HG03196 (cell line): ENCODE measurements around the gene TRPM1.

Experiments
- ATAC-seq: cut with Tn5 transposase; IDR thresholded peaks from one replicate; pipeline ENCODE4 v1.9.1; 2021; ENCODE audit not compliant: unreplicated experiment

Gene TRPM1

GRCh38 chr15:30984118-30984517 is 117.4 kb downstream of the TRPM1 start:
- no peak for ATAC-seq

DNA sequence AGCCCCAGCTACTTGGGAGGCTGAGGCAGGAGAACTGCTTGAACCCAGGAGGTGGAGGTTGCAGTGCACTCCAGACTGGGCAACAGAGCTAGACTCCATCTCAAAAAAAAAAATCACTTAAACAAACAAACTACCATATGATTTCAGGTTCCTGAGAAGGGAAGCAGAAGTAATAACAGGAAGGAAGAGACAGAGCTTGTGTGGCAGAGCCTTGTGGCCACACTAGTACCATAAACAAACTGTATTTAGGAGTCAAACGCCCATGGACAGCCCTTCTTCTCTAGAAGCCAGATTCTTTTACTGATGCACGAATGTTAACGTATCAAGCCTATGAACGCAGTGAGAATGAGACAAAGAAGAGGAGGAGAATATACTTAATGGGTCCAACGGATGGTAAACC is 122.1 kb downstream of the TRPM1 start:
- ATAC-seq = no peak

- ATAC-seq = no peak
These were observed 123.2 kb downstream of the TRPM1 start for GRCh38 chr15:30978328-30978727.

- ATAC-seq = no peak
These were observed 127.4 kb downstream of the TRPM1 start for GRCh38 chr15:30974112-30974511.

- no peak for ATAC-seq
These were observed 128.1 kb downstream of the TRPM1 start for GRCh38 chr15:30973379-30973778.

GRCh38 chr15:30969724-30970123 is 131.8 kb downstream of the TRPM1 start:
- ATAC-seq = no peak

DNA sequence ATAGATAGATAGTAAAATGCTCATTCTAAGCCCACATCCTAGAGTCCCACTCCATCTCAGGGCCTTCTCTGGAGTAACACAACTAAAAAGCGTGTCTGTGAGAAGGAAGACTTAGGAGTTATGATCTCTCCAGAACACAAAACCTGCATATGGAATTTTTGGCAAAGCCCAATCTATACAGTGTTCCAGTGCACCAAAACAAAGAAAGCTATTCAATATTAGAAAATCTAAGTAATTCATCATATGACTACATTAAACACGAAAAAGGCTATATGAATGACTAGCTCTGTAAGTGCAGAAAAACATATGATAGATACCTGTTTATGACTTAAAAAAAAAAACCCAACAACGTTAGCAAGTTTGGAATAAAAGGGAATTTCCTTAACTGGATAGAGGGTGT is 137.8 kb downstream of the TRPM1 start:
- no peak for ATAC-seq

GRCh38 chr15:30962659-30963058 is 138.9 kb downstream of the TRPM1 start:
- no peak for ATAC-seq

GRCh38 chr15:30962079-30962478 is 139.4 kb downstream of the TRPM1 start:
- ATAC-seq = no peak

- no peak for ATAC-seq
These were observed 143.3 kb downstream of the TRPM1 start for GRCh38 chr15:30958219-30958618.

DNA sequence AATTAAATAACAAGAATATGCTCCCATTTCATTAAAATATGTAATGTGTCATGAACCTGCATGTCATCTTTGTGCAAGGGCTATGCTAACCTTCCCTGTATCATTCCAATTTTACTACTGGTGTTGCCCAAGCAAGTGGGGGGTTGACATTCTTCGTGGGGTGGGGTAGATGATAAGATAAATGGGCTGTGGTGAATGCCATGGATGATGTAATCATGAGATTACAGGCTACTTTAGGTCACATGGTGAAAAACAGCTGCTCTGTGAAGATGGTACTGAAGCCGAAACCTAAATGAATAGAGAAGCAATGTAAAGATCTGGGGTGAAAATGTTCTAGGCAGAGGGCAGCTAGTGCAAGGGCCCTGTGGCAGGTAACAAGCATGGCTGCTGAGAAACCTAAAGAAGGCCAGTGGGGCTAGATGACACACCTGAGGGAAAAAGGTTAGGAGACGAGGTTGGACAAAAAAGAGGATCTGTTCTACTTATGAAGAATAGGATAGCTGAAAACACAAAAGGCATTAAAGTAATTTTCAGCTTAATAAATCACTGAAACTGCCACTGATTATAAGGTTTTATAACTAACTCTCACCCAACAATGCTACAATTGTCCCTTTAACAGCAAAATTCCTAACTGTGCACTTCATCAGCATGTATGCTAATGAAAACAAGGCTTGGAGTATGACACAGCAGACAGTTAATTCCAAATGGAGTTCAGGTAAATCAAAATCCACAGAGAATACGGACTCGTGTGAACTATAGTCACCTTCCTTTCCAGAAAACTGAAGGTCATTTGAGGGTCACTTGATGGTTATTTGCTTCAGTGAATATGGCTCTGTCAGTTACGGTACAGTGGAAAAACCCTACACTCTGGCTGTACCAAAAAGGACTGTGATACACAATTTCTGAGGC is 145.1 kb downstream of the TRPM1 start:
- ATAC-seq = no peak

DNA sequence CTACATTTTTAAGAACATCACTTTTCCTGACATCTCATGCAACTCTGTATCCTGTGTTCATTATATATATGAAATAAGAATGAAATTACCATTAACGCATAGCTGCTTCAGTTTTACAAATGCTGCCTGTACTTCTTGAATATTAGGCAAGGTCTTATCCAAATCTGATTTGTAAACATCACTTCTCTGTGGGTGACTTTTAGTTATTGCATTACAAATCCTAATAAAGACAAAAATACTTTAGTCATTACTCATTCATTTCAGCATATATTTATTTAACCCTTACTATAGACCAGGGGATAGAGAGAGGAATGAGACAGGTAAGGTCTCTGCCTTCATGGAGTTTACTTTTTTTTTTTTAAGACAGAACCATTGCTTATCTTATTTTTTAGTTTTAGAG is 146.9 kb downstream of the TRPM1 start:
- no peak for ATAC-seq

- ATAC-seq = no peak
These were observed 147.7 kb downstream of the TRPM1 start for GRCh38 chr15:30953731-30954378.

DNA sequence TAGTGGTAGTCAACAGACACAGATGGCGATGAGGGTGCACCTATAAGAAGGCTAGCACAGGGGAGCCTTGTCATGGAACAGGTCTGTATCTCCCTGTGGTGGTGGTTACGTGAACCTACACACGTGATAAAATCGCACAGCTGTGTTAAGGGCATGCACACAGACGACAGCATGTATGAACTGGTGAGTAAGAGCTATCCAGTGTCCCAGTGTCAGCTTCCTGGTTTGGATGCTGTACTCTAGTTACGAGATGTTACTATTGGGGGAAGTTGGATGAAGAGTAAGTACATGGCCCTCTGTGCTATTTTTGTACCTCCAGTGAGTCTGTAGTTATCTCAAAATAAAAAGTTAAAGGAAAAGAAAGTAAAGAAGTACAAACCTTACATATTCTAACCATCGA is 148.3 kb downstream of the TRPM1 start:
- no peak for ATAC-seq
